ENCODE data around the gene JADE1. TPM values are rescaled to one million over a fixed set of nuclear protein-coding genes. Genes with fewer than 3 reads are reported as not detected.

Gene JADE1
- total and polyA plus RNA-seq, 9 of the 15 experiments (the other 6 are each of a cell fraction or from before 2014, with no cell fraction given) = 8.3 to 37.9 (median 24.4) TPM

DNA sequence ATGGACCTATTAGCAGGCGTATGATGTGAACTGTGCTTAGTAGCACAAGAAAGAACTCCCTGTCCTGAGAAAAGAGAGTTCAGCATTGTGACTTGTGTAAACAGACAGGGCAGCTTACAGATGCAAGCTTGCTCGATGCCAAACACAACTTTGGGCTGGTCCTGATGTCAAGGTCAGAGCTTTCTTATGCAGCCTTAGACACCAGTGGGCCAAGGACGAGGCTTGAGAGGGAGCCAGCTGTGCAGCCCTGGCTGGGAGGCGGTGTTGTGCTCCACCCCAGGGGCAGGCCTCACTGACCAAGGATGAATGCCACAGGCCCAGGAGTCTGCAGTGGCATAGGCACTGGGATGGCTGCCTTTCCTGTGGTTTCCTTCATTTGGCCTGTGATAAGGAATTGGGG lies 35.4 kb downstream of the JADE1 start:
- Histone ChIP-seq H3K9me1 (ENCODE audit: control insufficient read depth, insufficient read depth, low read length) (no peaks in the 10 kb centered on the region), H3K4me2 (ENCODE audit: insufficient read depth, low read length) (no peak overlapping the region), H3K4me3 (no peak overlapping the region), H4K20me1 (replicated peaks; ENCODE audit: control insufficient read depth, insufficient read depth, low read length) (peaks cover 17% of the 10 kb centered on the region; the same call in 1 of the 2 replicates), H3K27ac (ENCODE audit: extremely low read depth, low read depth, low read length) (no peak overlapping the region), H3K79me2 (ENCODE audit: control insufficient read depth, insufficient read depth, low read length) (peaks cover 34% of the 10 kb centered on the region), H3K36me3 (ENCODE audit: control insufficient read depth, insufficient read depth, low read length) (peaks cover 97% of the 10 kb centered on the region), H3K9me3 (replicated peaks; ENCODE audit: control insufficient read depth, insufficient read depth, low read depth, low read length) (no peaks in the 10 kb centered on the region), H3K9ac (ENCODE audit: insufficient read depth in 1 of 2, low read depth in 2 of 2, low read length in 2 of 2) (no peak overlapping the region), H2AFZ (ENCODE audit: low read depth, low read length) (no peak overlapping the region), H3K27me3 (ENCODE audit: control insufficient read depth in 2 of 2, insufficient read depth in 2 of 2, low read length in 2 of 2) (no peaks in the 10 kb centered on the region), H3K4me1 (replicated peaks in 1 of 2; ENCODE audit: control insufficient read depth in 2 of 2, insufficient read depth in 2 of 2, low read length in 2 of 2) (no peaks in the 10 kb centered on the region; a peak in 2 of 5 replicates)
- BruUV-seq (replicated peaks) = no TSS peak
- intact Hi-C loops (cut with micrococcal nuclease) (no loop called here), in situ Hi-C loops (cut with MboI) (no loop called here)
- ChIA-PET POLR2A (interaction anchor here (1.2 kb wide), 1 partner anchor 9 kb away, joined by 5 read pairs; no protein-coding TSS in a partner anchor), CTCF (ENCODE audit: low intra/inter-chr PET ratio) (no interaction called here)
- ATAC-seq = no peak
- WGBS (ENCODE audit: insufficient coverage, low coverage, missing lambda C conversion rate) = 94% methylated on average over 4 of the region's 4 CpGs
- DNase-seq (ENCODE audit: extremely low read depth in 1 of 4, low spot score in 3 of 4) = no peak
- FAIRE-seq = no peak
- TF ChIP-seq, protein P1, sequence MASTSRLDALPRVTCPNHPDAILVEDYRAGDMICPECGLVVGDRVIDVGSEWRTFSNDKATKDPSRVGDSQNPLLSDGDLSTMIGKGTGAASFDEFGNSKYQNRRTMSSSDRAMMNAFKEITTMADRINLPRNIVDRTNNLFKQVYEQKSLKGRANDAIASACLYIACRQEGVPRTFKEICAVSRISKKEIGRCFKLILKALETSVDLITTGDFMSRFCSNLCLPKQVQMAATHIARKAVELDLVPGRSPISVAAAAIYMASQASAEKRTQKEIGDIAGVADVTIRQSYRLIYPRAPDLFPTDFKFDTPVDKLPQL (IDR thresholded peaks at IDR 0.05; ENCODE audit: extremely low read depth, insufficient read length) = no peak
- no peak for TF ChIP-seq FOXJ3 (CRISPR knock-in tag; IDR thresholded peaks at IDR 0.05)
- TF ChIP-seq ZNF165 (CRISPR knock-in tag; IDR thresholded peaks at IDR 0.05; ENCODE audit: borderline replicate concordance) = no peak
- TF ChIP-seq, protein P2, sequence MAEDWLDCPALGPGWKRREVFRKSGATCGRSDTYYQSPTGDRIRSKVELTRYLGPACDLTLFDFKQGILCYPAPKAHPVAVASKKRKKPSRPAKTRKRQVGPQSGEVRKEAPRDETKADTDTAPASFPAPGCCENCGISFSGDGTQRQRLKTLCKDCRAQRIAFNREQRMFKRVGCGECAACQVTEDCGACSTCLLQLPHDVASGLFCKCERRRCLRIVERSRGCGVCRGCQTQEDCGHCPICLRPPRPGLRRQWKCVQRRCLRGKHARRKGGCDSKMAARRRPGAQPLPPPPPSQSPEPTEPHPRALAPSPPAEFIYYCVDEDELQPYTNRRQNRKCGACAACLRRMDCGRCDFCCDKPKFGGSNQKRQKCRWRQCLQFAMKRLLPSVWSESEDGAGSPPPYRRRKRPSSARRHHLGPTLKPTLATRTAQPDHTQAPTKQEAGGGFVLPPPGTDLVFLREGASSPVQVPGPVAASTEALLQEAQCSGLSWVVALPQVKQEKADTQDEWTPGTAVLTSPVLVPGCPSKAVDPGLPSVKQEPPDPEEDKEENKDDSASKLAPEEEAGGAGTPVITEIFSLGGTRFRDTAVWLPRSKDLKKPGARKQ (CRISPR knock-in tag; IDR thresholded peaks at IDR 0.05) = no peak
- no peak for TF ChIP-seq HNRNPUL1 (IDR thresholded peaks at IDR 0.05; ENCODE audit: low read length)
- TF ChIP-seq, protein P3, sequence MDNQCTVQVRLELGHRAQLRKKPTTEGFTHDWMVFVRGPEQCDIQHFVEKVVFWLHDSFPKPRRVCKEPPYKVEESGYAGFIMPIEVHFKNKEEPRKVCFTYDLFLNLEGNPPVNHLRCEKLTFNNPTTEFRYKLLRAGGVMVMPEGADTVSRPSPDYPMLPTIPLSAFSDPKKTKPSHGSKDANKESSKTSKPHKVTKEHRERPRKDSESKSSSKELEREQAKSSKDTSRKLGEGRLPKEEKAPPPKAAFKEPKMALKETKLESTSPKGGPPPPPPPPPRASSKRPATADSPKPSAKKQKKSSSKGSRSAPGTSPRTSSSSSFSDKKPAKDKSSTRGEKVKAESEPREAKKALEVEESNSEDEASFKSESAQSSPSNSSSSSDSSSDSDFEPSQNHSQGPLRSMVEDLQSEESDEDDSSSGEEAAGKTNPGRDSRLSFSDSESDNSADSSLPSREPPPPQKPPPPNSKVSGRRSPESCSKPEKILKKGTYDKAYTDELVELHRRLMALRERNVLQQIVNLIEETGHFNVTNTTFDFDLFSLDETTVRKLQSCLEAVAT (IDR thresholded peaks at IDR 0.05) = no peak
- no peak for TF ChIP-seq SMAD2 (IDR thresholded peaks at IDR 0.05; ENCODE audit: low read depth, low read length)
- TF ChIP-seq ZNF699 (CRISPR knock-in tag; IDR thresholded peaks at IDR 0.05; ENCODE audit: insufficient replicate concordance) = no peak
- TF ChIP-seq RAD51 (IDR thresholded peaks at IDR 0.05; ENCODE audit: borderline replicate concordance, low read depth) = no peak
- TF ChIP-seq, protein P4, sequence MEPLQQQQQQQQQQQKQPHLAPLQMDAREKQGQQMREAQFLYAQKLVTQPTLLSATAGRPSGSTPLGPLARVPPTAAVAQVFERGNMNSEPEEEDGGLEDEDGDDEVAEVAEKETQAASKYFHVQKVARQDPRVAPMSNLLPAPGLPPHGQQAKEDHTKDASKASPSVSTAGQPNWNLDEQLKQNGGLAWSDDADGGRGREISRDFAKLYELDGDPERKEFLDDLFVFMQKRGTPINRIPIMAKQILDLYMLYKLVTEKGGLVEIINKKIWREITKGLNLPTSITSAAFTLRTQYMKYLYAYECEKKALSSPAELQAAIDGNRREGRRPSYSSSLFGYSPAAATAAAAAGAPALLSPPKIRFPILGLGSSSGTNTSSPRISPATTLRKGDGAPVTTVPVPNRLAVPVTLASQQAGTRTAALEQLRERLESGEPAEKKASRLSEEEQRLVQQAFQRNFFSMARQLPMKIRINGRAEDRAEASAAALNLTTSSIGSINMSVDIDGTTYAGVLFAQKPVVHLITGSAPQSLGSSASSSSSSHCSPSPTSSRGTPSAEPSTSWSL (CRISPR knock-in tag; IDR thresholded peaks at IDR 0.05; ENCODE audit: borderline replicate concordance) = no peak

Measured in K562 (cell line).